ENCODE measurements around the gene ZNF385A.
"Not testable (repeated sequence)": the region's sequence is repeated elsewhere in the genome, so short reads cannot be mapped to it uniquely, and the experiment has no call there.

Gene ZNF385A

DNA sequence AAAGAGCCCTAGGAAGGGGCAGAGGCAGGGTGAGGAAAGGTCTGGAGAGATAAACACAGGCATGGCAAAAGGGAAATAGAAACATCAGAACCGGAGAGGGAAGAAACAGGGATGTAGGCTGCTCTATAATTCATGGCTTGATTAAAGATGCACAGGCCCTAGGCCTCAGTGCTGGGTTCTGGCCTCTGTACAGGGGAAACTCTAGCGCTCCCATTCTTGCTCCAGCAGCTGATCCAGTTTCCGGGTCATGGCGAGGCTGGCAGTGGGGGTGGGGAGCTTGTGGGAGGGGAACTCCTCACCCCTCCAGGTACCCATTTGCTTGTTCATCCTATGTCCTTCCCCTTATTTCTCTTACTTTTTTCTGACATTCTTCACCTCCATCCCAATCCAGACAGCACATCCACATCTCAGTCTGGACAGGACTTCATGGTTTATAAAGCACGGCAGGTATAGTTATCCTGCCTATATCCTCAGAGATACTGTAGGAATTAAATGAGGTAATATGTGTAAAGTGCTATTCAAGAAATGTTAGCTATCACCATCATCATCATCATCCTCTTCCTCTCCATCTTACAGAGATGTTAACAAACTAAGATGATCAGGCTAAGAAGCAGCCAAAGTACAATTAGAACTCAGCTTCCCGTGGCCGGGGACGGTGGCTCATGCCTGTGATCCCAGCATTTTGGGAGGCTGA, 12.3 kb downstream of the ZNF385A start:
- no peak for DNase-seq

- DNase-seq = no peak
These were observed 13.0 kb downstream of the ZNF385A start for GRCh38 chr12:54371328-54372112.

GRCh38 chr12:54370171-54370730, 14.3 kb downstream of the ZNF385A start:
- DNase-seq = peak; percentile 44

DNA sequence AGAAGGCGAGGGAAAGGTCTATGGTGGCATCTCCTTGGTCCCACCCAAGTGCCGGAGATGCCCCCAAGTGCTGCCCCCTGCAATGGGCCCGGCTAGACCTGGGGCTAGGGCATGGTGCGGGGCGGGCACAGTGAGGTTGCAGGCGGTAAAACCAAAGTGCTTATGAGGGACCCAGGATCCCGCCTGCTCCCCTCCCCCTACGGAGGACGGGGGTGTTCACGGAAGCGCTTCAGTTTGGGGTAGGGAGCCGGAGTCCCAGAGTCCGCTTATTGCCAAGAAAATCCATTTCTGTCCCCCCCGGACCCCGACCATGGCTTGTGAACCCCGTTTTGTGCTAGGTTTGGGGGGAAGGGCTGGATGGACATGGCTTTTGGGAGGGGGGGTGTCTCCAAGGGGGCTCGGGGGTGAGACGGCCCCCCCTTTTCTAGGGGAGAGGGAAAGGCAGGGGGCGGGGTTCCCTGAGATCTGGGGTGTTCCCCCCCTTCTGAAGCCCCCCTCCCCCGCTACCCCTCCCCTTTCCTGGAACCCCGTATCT, 14.9 kb downstream of the ZNF385A start:
- DNase-seq = no peak

DNA sequence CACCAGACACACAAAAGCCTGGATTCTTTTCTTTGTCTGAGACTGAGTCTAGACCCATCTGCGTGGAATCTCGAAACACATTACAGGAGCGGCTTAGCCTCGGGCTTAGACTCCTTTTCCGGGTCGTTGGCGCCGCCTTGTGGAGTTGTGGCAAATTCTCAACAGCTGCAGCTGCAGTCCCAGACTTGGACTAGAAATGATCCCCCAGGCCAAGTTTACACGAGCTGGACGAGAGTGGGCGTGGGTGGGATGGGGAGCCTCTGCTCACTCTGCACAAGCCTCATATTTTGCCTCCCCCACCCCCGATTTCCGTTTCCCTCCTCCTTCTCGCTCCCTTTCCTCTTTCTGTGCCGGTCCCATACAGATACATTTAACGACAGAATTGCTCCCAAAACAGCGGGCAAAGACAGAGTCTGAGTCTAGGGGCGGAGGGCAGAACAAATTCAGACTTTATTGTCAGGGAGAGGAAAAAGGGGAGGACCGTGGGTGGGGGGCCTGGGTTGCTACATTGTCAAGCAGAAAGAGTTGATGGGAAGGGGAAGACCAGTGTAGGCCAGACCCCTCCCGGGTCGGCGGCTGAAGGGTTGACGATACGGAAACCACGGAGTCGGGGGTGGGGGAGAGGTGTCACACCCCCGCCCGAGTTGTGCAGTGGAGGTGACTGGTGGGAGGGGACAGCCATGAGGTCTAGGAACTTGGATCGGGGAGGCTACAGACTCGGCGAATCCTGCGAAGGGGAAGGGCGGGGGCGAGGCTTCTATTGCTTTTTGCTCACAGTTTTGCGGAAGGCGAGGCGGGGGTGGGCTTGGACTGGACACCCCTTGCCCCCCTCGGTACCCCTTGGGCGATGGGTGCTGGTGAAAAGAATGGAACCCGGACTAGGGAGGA, 15.6 kb downstream of the ZNF385A start:
- DNase-seq = peak; percentile 81

DNA sequence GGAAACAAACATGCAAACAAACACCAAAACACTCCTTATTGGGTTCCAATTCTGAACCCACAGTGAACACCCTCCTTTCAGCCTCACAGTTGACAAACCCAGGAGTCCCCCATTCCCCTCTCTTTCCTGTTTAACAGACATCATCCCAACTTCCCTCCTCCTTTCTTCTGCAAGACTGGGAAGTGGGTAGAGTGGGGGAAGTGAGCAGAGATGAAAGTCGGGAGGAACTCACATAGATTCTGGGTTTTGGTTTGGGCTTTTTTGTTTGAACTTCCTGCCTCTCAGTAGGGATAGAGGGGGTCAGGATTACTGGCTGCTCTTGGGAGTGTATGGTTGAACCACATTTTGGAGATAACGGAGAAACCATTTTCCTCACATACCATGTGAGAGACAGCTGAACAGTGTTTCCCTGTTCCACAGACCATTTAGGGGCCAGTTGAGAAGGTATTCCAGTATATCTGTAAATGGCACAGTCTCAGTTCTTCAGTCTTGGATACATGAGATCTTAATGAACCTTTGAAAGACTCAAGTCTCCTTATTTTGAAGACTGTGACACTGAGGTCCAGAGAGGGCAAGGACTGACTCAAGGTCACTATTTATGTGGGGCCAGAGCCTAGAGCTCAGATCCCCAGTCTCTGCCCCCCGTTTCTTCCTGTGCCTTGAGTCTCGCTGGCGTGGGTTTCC, 16.4 kb downstream of the ZNF385A start:
- peak; percentile 21 for DNase-seq

DNA sequence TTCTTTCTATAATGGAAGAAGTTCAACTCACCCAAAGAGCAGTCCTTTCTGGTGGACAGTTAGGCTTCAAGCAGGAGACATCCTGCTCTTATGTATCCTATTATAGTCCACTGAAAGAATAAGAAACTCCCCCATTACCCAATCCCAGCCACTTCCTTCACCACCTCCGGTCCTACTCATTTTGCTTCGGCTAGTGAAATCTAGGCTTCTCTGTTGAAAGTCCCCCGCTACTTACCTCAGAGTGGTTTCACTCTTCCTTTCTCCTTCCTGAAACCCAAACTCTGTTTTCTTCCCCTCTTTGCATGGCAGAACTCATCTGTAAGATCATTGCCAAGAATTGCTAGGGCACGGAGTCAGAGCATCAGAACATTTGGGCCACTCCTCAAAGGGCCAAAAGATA, 20.1 kb downstream of the ZNF385A start, which contains the start of gene GPR84:
GPR84 (minus strand) TSS at position 74 of the 400 bp plus-strand sequence. CDS start 635 bp downstream, outside the sequence.
- peak; percentile 92 for DNase-seq

- peak; percentile 7 for DNase-seq
These were observed 20.9 kb downstream of the ZNF385A start for GRCh38 chr12:54363618-54364017.

DNA sequence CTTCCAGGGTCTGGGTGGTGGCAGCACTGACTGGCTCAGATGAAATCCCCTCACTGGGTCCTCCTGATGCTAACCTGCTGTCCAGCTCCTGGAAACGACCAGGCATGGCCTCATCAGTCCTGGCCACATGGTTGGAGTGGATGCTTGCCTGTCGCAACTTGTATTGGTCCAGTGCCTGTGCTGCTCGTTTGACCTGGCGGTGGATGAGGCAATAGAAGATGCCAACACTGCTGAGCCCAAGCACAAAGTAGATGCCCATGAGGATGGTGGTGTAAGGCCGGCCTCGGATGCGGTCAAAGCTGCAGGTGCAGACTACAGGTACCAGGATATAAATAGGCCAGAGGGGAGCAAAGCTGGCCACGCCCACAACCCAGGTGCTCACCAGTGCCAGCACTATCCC, 21.5 kb downstream of the ZNF385A start:
- DNase-seq = no peak

- DNase-seq = peak; percentile 43
These were observed 23.6 kb downstream of the ZNF385A start for GRCh38 chr12:54360717-54361456.

GRCh38 chr12:54359762-54360351, 24.7 kb downstream of the ZNF385A start:
- DNase-seq = no peak

DNA sequence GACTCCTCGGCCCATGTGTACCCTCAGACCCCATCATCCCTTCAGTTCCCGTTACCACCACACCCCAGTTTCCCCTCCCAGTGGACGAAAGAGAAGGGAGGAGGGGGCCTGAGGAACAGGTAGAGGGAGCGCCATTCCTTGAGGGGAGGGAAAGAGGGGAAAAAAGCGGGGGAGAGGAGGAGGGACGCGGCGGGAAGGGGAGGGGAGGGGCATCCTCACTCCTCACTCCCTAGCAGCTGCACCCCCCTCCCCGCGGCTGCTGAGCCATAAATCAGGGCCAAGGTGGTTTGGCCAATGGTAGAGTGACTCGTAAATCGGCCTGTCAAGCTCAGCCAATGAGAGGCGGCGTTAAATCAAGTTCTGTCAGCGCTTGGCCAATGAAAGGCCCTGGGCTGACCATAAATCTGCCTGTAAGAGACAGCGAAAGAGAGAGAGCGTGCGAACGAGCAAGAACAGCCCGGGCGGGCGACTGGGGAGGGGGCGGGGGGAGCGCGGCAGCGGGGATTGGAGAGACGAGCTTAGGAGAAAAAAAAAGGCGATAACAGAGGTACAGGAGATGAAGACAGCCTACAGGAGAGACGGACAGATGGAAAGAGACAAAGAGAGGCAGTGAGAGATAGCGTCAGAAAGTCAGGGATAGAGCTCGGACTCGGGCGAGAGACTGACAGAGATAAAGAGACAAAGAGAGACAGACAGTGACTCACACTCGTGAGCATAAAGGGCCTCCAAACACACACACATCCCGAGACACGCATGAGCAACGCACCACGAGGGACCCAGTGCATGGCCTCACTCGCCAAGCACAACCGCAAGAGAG, 25.4 kb downstream of the ZNF385A start:
- DNase-seq = peak; percentile 98

DNA sequence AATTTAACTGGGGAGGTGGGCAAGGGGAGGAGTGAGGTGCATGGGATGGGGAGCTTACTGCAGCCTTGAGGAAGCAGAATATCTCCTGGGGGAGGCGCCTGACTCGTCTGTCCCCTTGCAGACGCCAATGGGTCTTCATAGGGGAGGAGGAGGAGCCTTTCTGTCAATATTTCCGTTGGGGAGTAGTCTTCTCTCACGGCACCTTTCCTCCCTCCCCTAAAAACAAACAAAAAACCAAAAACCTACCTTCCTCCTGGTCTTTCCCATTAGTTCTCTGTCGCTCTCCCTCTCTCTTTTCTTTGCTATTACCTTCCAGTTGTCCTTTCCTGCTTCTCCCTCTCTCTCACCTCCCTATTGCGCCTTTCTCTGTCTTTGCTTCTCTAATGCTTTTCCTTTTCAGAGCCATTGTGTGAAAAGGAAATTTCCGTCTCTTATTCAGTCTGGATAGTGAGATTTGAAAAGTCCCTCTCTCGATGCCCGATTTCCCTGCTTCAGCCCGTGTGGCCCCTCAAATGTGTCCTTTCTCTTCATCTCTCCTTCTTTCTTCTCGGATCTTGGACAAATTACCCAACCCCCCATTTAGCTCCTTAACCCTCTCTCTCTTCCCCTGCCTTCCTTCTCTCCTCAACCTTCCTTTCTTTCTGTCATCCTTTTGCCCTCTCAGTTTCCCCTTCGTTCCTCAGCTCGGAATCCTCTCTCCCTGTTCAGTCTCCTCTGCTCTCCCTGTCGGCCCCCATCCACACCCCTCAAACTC, 26.2 kb downstream of the ZNF385A start:
- no peak for DNase-seq

DNA sequence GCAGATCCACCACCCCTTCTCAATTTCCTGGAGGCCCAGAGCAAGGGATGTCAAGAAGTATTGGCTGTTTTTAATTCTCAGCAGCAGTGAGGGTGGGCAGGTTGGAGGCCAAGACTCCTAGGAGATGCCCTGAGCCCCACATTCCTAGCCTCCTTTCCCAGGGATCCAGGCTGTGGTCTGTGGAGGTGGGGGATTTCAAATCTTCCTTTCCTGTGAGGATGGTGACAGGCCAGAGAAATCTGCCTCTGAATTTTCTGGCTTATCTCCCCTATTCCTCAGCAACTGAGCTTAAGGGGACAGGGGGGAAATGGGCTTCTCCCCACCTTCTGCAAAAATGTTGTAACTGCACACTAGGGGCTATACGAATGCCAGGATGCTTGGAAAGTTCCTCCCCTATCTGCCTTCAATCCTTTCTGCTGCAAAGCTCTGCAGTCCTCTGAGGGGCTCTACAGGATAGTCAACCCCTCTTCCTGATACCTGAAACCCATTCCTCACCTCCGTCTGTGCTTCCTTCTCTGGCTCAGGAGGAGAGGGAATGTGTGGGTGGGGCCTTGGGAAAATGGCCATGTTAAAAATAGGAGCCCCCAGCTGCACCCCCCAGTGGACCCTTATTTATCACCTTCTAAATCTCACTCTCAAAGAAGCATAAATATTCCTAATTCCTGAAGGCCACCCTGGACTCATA, 26.9 kb downstream of the ZNF385A start:
- DNase-seq = no peak

DNA sequence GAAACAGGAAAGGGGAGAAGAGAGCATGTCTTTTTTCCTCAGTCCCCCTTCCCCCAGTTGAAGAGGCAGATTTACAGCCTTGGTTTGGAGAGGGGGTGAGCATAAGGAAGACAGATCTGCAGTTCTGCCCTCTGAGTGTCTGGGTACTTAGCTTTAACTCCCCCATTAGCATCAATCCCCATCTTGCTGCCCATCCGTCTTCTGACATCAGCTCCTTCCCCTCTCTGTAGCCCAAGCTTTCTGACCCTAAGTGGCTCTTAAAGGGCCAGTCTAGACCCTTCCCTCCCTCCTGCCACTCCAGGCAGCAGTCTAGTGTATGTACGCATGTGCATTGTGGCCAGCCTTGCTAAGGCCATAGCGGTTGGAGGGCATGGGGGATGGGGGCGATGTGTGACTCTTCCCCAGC, 27.6 kb downstream of the ZNF385A start:
- no peak for DNase-seq

DNA sequence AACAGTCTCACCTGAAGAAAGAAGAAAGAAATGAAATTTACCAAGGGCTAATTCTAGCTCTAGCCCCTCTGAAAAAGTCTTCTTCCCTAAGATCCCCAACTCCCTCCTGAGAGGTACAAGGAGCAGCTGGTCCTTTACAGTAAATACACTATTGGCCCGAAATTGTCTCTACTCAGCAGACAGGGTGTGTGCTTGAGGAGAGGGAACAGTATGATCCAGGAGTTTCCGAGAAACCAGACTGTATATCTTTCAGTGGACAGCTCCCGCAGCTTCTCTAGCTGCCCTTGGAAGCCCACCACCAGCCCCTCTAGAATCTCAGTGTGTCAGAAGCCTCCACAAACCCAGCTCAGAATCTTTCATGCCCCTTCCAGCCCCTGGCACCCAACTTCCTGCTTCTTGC, 28.3 kb downstream of the ZNF385A start:
- DNase-seq = no peak

DNA sequence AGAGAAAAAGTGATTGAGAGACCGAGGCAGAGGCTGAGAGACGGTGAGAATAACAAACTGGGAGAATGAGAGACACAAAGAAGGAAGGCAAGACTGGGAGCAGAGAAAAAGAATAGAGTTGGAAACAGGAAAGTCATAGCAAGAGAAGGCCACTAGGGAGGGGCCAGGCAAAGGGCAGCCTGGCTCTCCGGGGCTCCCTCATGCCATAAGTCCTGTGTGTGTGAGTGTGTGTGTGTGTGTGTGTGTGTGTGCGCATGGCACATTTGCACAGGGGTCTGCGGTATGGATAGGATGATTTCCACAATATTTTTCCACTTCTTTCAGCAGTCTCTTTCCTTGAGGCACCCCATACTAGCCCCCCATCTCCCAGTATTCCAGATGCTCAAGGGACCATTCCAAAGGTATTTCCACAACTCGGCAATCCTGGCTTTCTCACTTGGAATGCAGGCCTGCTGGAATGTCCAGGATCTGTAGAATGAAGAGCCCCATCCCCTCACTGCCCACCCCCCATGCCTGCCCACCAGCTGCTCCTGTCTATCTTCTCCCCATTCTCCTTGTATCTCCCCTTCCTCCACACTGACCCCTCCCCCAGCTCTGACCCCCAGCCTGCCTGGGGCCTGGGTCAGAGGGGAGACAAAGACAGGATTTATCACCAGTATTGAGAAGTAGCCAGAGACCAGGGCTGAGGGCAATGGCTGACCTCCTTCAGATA, 29.3 kb downstream of the ZNF385A start:
- DNase-seq = no peak

GRCh38 chr12:54354271-54354670, 30.3 kb downstream of the ZNF385A start:
- not testable (repeated sequence) for DNase-seq

Data from MV-4-11 (cell line).